Tibial artery (tissue), 4 donors: ENCODE measurements around the gene LIN52.

Experiments
- DNase-seq, 2 donors: peaks; one replicate each; pipeline ENCODE4 v3.0.0-alpha.2; 2019
- H3K27ac ChIP-seq, 2 donors: fragments of 200-600 bp; sonication (generic) in 1 of 2; 1 replicate in 1 of 2; 2 replicates in 1 of 2; pipeline ENCODE4 v1.5.1; 2018 to 2019; ENCODE audit warnings: mild to moderate bottlenecking in 1 of 2
- H3K27me3 ChIP-seq, 2 donors: fragments of 200-600 bp; sonication (generic) in 1 of 2; one replicate each; pipeline versions ENCODE4 v1.5.1 to v1.6.0; 2016 to 2019
- H3K36me3 ChIP-seq, 3 donors: fragments of 200-600 bp; sonication (generic) in 2 of 3; one replicate each; pipeline ENCODE4 v1.5.1; 2016 to 2019; ENCODE audit warnings: mild to moderate bottlenecking in 2 of 3
- H3K4me1 ChIP-seq, 4 donors: fragments of 200-600 bp; sonication (generic) in 2 of 4; 1 replicate in 3 of 4; 2 replicates in 1 of 4; pipeline ENCODE4 v1.5.1; 2016 to 2019
- H3K4me3 ChIP-seq, 2 donors: fragments of 200-600 bp; sonication (generic) in 1 of 2; 1 replicate in 1 of 2; 2 replicates in 1 of 2; pipeline ENCODE4 v1.5.1; 2018 to 2019; ENCODE audit warnings: mild to moderate bottlenecking in 2 of 2
- H3K9me3 ChIP-seq, 3 donors: fragments of 200-600 bp; sonication (generic) in 1 of 3; one replicate each; pipeline ENCODE4 v1.5.1; 2016 to 2019
- CTCF ChIP-seq, 2 experiments: fragments of 200-600 bp in 1 of 2; fragments of 450-650 bp in 1 of 2; IDR thresholded peaks; one replicate each; pipeline ENCODE4 v1.5.1; 2017 to 2019; ENCODE audit warnings: antibody characterized with exemption in 2 of 2, mild to moderate bottlenecking in 1 of 2, moderate library complexity in 1 of 2
- intact Hi-C: fragments of 100-400 bp; cut with DNase I; formaldehyde crosslinking; loops from one replicate; pipeline ENCODE4 v1.15.0; 2023; ENCODE audit warnings: low total_unique reads

LIN52 gene

GRCh38 chr14:74235017-74235416 lies 150.3 kb downstream of the LIN52 start:
- Histone ChIP-seq H3K4me1 (peaks cover 0 to 10% (median 8%) of the 10 kb centered on the region in 4 donors), H3K36me3 (no peaks in the 10 kb centered on the region), H3K4me3 (no peak overlapping the region), H3K27ac (no peak overlapping the region), H3K9me3 (peaks cover 0 to 8% (median 5%) of the 10 kb centered on the region in 3 donors), H3K27me3 (peaks cover 7 to 53% of the 10 kb centered on the region in 2 donors)
- TF ChIP-seq CTCF (IDR thresholded peaks at IDR 0.05), result no peak
- no peak for DNase-seq
- intact Hi-C loops, result no loop called here

GRCh38 chr14:74237441-74237840 lies 152.7 kb downstream of the LIN52 start:
- Histone ChIP-seq H3K27me3 (peaks cover 7 to 72% of the 10 kb centered on the region in 2 donors), H3K27ac (no peak overlapping the region), H3K36me3 (no peaks in the 10 kb centered on the region), H3K4me3 (no peak overlapping the region), H3K9me3 (no peaks in the 10 kb centered on the region), H3K4me1 (peaks cover 0 to 31% (median 27%) of the 10 kb centered on the region in 4 donors)
- intact Hi-C loops, result no loop called here
- TF ChIP-seq CTCF (IDR thresholded peaks at IDR 0.05), result no peak
- DNase-seq, result no peak

GRCh38 chr14:74238974-74239847 lies 154.5 kb downstream of the LIN52 start, which contains the start of gene VSX2:
Gene VSX2 (plus strand): TSS chr14:74239449. CDS start chr14:74239562, 113 bp downstream.
- H3K27ac ChIP-seq, result no peak within 1 kb of the TSS
- H3K9me3 ChIP-seq, result no peaks in the 10 kb centered on the region
- peak within 1 kb of the TSS; percentile 8 to 44 for H3K4me3 ChIP-seq
- TF ChIP-seq CTCF (IDR thresholded peaks at IDR 0.05), result no peak
- peaks cover 7 to 76% of the 10 kb centered on the region in 2 donors for H3K27me3 ChIP-seq
- DNase-seq, result no peak
- no peaks in the 10 kb centered on the region for H3K36me3 ChIP-seq
- intact Hi-C loops, result no loop called here
- peaks cover 0 to 31% (median 27%) of the 10 kb centered on the region in 4 donors for H3K4me1 ChIP-seq

GRCh38 chr14:74239848-74240793 lies 155.4 kb downstream of the LIN52 start:
- Histone ChIP-seq H3K27ac (no peak overlapping the region), H3K9me3 (no peaks in the 10 kb centered on the region), H3K36me3 (no peaks in the 10 kb centered on the region), H3K4me1 (peaks cover 0 to 31% (median 27%) of the 10 kb centered on the region in 4 donors), H3K27me3 (peaks cover 7 to 79% of the 10 kb centered on the region in 2 donors), H3K4me3 (peak overlapping the region; percentile 8 to 44)
- no peak for TF ChIP-seq CTCF (IDR thresholded peaks at IDR 0.05)
- intact Hi-C loops, result no loop called here
- DNase-seq, result no peak

GRCh38 chr14:74240794-74241651 lies 156.3 kb downstream of the LIN52 start:
- TF ChIP-seq CTCF (IDR thresholded peaks at IDR 0.05), result no peak
- H3K27ac ChIP-seq, result no peak overlapping the region
- peaks cover 7 to 88% of the 10 kb centered on the region in 2 donors for H3K27me3 ChIP-seq
- H3K36me3 ChIP-seq, result no peaks in the 10 kb centered on the region
- DNase-seq, result no peak
- intact Hi-C loops, result no loop called here
- H3K4me3 ChIP-seq, result peak overlapping the region; percentile 8 to 44
- no peaks in the 10 kb centered on the region for H3K9me3 ChIP-seq
- peaks cover 0 to 31% (median 27%) of the 10 kb centered on the region in 4 donors for H3K4me1 ChIP-seq
